Vagina (tissue), 2 donors: ENCODE data around the gene RASAL2. TPM values are rescaled to one million over a fixed set of nuclear protein-coding genes. Genes with fewer than 3 reads are reported as not detected.

ENCODE experiments used
- DNase-seq, 2 donors: peaks; one replicate each; pipeline ENCODE4 v3.0.0-alpha.2; 2017; ENCODE audit errors: extremely low spot score in 2 of 2
- H3K27ac ChIP-seq: fragments of 200-600 bp; sonication (generic); one replicate; pipeline ENCODE4 v1.5.1; 2019
- H3K27me3 ChIP-seq: fragments of 200-600 bp; sonication (generic); one replicate; pipeline ENCODE4 v1.5.1; 2019
- H3K36me3 ChIP-seq, 2 donors: fragments of 200-600 bp; sonication (generic); one replicate each; pipeline ENCODE4 v1.5.1; 2017 to 2019
- H3K4me1 ChIP-seq: fragments of 200-600 bp; sonication (generic); one replicate; pipeline ENCODE4 v1.5.1; 2019
- H3K4me3 ChIP-seq, 2 donors: fragments of 200-600 bp; sonication (generic); 1 replicate in 1 of 2; 2 replicates in 1 of 2; pipeline ENCODE4 v1.5.1; 2016 to 2019
- H3K9me3 ChIP-seq: fragments of 200-600 bp; sonication (generic); one replicate; pipeline ENCODE4 v1.5.1; 2019
- CTCF ChIP-seq, 3 experiments: fragments of 450-650 bp in 2 of 3; fragments of 200-600 bp in 1 of 3; sonication (generic) in 1 of 3; IDR thresholded peaks; one replicate each; pipeline ENCODE4 v1.5.1; 2017 to 2019; ENCODE audit warnings: antibody characterized with exemption in 3 of 3, mild to moderate bottlenecking in 2 of 3, moderate library complexity in 2 of 3
- POLR2A ChIP-seq, 2 donors: fragments of 450-650 bp; IDR thresholded peaks; one replicate each; pipeline ENCODE4 v1.6.1; 2017; ENCODE audit warnings: antibody characterized with exemption in 2 of 2, mild to moderate bottlenecking in 2 of 2, moderate library complexity in 2 of 2
- POLR2AphosphoS5 ChIP-seq, 2 donors: sonication (generic); formaldehyde crosslinking; IDR thresholded peaks; one replicate each; pipeline ENCODE4 v1.9.0; 2017; ENCODE audit warnings: antibody characterized with exemption in 2 of 2, mild to moderate bottlenecking in 2 of 2, low read depth in 1 of 2; ENCODE audit not compliant: insufficient read depth in 1 of 2
- intact Hi-C: fragments of 100-400 bp; cut with DNase I; formaldehyde crosslinking; loops from one replicate; pipeline ENCODE4 v1.15.1; 2023
- total RNA-seq: library from RNA; depleted of rRNA; stranded (reverse); fragments of >200 nt; gene quantifications from one replicate; pipeline ENCODE4 v1.2.3, GENCODE V29; 2016

Gene RASAL2
- total RNA-seq, 1 donor from 2014 or later = 25.5 TPM

GRCh38 chr1:178061620-178062019 is 32.3 kb upstream of the RASAL2 start:
- no peak for DNase-seq
- intact Hi-C loops = no loop called here
- H3K27me3 ChIP-seq = no peaks in the 10 kb centered on the region
- no peak overlapping the region for H3K4me3 ChIP-seq
- no peaks in the 10 kb centered on the region for H3K36me3 ChIP-seq
- H3K4me1 ChIP-seq = peaks cover 47% of the 10 kb centered on the region
- TF ChIP-seq POLR2AphosphoS5 (IDR thresholded peaks at IDR 0.05; ENCODE audit: insufficient read depth in 1 of 2, low read depth in 1 of 2) = no peak
- TF ChIP-seq POLR2A (IDR thresholded peaks at IDR 0.05) = no peak
- no peak for TF ChIP-seq CTCF (IDR thresholded peaks at IDR 0.05)
- H3K9me3 ChIP-seq = no peaks in the 10 kb centered on the region
- no peak overlapping the region for H3K27ac ChIP-seq

GRCh38 chr1:178064191-178064821 is 29.6 kb upstream of the RASAL2 start:
- Histone ChIP-seq H3K9me3 (no peaks in the 10 kb centered on the region), H3K36me3 (no peaks in the 10 kb centered on the region), H3K27me3 (no peaks in the 10 kb centered on the region), H3K27ac (no peak overlapping the region), H3K4me1 (peaks cover 23% of the 10 kb centered on the region), H3K4me3 (no peak overlapping the region)
- intact Hi-C loops = no loop called here
- TF ChIP-seq CTCF (IDR thresholded peaks at IDR 0.05) (no peak), POLR2A (IDR thresholded peaks at IDR 0.05) (no peak), POLR2AphosphoS5 (IDR thresholded peaks at IDR 0.05; ENCODE audit: insufficient read depth in 1 of 2, low read depth in 1 of 2) (no peak)
- no peak for DNase-seq

GRCh38 chr1:178065250-178065649 is 28.7 kb upstream of the RASAL2 start:
- Histone ChIP-seq H3K4me3 (no peak overlapping the region), H3K27ac (no peak overlapping the region), H3K36me3 (no peaks in the 10 kb centered on the region), H3K4me1 (peaks cover 13% of the 10 kb centered on the region), H3K27me3 (no peaks in the 10 kb centered on the region), H3K9me3 (no peaks in the 10 kb centered on the region)
- DNase-seq = no peak
- intact Hi-C loops = no loop called here
- TF ChIP-seq CTCF (IDR thresholded peaks at IDR 0.05) = no peak

GRCh38 chr1:178066296-178066907 is 27.5 kb upstream of the RASAL2 start:
- Histone ChIP-seq H3K9me3 (no peaks in the 10 kb centered on the region), H3K36me3 (no peaks in the 10 kb centered on the region), H3K4me1 (peaks cover 2% of the 10 kb centered on the region), H3K27me3 (no peaks in the 10 kb centered on the region), H3K4me3 (no peak overlapping the region), H3K27ac (no peak overlapping the region)
- intact Hi-C loops = no loop called here
- DNase-seq = no peak
- TF ChIP-seq CTCF (IDR thresholded peaks at IDR 0.05) (no peak), POLR2A (IDR thresholded peaks at IDR 0.05) (no peak), POLR2AphosphoS5 (IDR thresholded peaks at IDR 0.05; ENCODE audit: insufficient read depth in 1 of 2, low read depth in 1 of 2) (no peak)

- DNase-seq = no peak
- Histone ChIP-seq H3K4me3 (no peak overlapping the region), H3K27ac (no peak overlapping the region), H3K36me3 (no peaks in the 10 kb centered on the region), H3K27me3 (no peaks in the 10 kb centered on the region), H3K9me3 (no peaks in the 10 kb centered on the region), H3K4me1 (no peaks in the 10 kb centered on the region)
- no peak for TF ChIP-seq POLR2A (IDR thresholded peaks at IDR 0.05)
- TF ChIP-seq CTCF (IDR thresholded peaks at IDR 0.05) = no peak
- no peak for TF ChIP-seq POLR2AphosphoS5 (IDR thresholded peaks at IDR 0.05; ENCODE audit: insufficient read depth in 1 of 2, low read depth in 1 of 2)
- intact Hi-C loops = no loop called here
These were observed 26.8 kb upstream of the RASAL2 start for GRCh38 chr1:178066908-178067614.
